Psoas muscle (tissue), 8 donors: ENCODE measurements around the gene CKLF. TPM values are rescaled to one million over a fixed set of nuclear protein-coding genes. Genes with fewer than 3 reads are reported as not detected.
A peak's percentile ranks its signal among the peaks of the same experiment; 100 is the strongest.
"Not testable (repeated sequence)": the region's sequence is repeated elsewhere in the genome, so short reads cannot be mapped to it uniquely, and the experiment has no call there.

Source experiments
- ATAC-seq, 4 donors: fragments of 200-7000 bp; cut with Tn5 transposase; one replicate each; pipeline ENCODE4 v1.9.1; 2020; ENCODE audit warnings: moderate library complexity in 3 of 4, mild to moderate bottlenecking in 2 of 4
- DNase-seq, 2 donors: peaks; one replicate each; pipeline ENCODE4 v3.0.0-alpha.2; 2020
- H3K27ac ChIP-seq: fragments of 200-600 bp; one replicate; pipeline ENCODE4 v1.8.0; 2022
- H3K27me3 ChIP-seq, 3 donors: fragments of 200-600 bp in 1 of 3; one replicate each; pipeline versions ENCODE4 v1.6.1 to v1.8.0; 2013 to 2022; ENCODE audit warnings: low read length in 2 of 3, mild to moderate bottlenecking in 2 of 3, moderate library complexity in 1 of 3; ENCODE audit not compliant: insufficient read depth in 3 of 3
- H3K36me3 ChIP-seq, 2 donors: fragments of 200-600 bp in 1 of 2; one replicate each; pipeline versions ENCODE4 v1.6.1 to v1.8.0; 2013 to 2022; ENCODE audit warnings: low read depth in 1 of 2, mild to moderate bottlenecking in 1 of 2, moderate library complexity in 1 of 2; ENCODE audit not compliant: insufficient read depth in 1 of 2
- H3K4me1 ChIP-seq: fragments of 200-600 bp; one replicate; pipeline ENCODE4 v1.8.0; 2022
- H3K4me3 ChIP-seq: fragments of 200-600 bp; one replicate; pipeline ENCODE4 v1.8.0; 2022; ENCODE audit warnings: mild to moderate bottlenecking
- H3K9me3 ChIP-seq: fragments of 200-600 bp; one replicate; pipeline ENCODE4 v1.8.0; 2022
- WGBS, 3 donors: extraction: QIAGEN DNeasy Blood & Tissue Kit; methylation state at CpG; one replicate each; pipeline versions ENCODE4 v1.1.6 to v1.1.7; 2013; 5-methylcytosine and 5-hydroxymethylcytosine counted together
- intact Hi-C, 2 donors: fragments of 100-400 bp; cut with DNase I; formaldehyde crosslinking; loops; one replicate each; pipeline versions ENCODE4 v1.11.0 to v1.14.2; 2022
- polyA plus RNA-seq, 3 donors: library from polyadenylated mRNA; stranded (reverse); fragments of 200-250 nt; gene quantifications; one replicate each; pipeline ENCODE4 v1.2.3, GENCODE V29; 2013
- total RNA-seq, 4 donors: library from RNA; stranded (reverse); fragmentation: NEBNext Ultra II Directional in 2 of 4; extraction: Animal tissue kit (Norgen Biotek cat#: 25700) in 2 of 4; gene quantifications; one replicate each; pipeline versions ENCODE4 v1.2.1 to v1.2.4, GENCODE V29; 2021 to 2023
- TF ChIP-seq, protein P1 (sequence below): fragments of 200-600 bp; IDR thresholded peaks from one replicate; pipeline ENCODE4 v1.8.0; 2022; ENCODE audit warnings: antibody characterized with exemption
- donor health status: healthy with polysubstance abuse.
- donor health status: DM: no; HTN: no; CAD: no; lungs with moderate emphysema.
- donor health status: Bipolar disorder and iron deficiency.
- donor health status: healthy.
- donor health status: DM: yes; HTN: yes; CAD: no.
- donor health status: DM: no; HTN: no; CAD: no.
- donor health status: DM: no; HTN: no; CAD: no.
- donor health status: DM: yes; HTN: yes; CAD: no.

CKLF gene
- total and polyA plus RNA-seq, 7 donors = 4.1 to 21.1 (median 6.6) TPM

GRCh38 chr16:66605979-66606751 lies 53.8 kb downstream of the CKLF start:
- Histone ChIP-seq H3K27me3 (peaks cover 0 to 22% (median 7%) of the 10 kb centered on the region in 3 donors), H3K9me3 (no peaks in the 10 kb centered on the region), H3K4me3 (peak overlapping the region; percentile 78), H3K36me3 (peaks cover 0 to 10% of the 10 kb centered on the region in 2 donors), H3K4me1 (no peaks in the 10 kb centered on the region), H3K27ac (no peak overlapping the region)
- DNase-seq (no peak), ATAC-seq (no peak)
- 61 to 77% (median 64%) methylated on average over 9 to 10 of the region's 10 CpGs for WGBS, 3 donors
- intact Hi-C loops = loop anchor here (2.0 to 10.0 kb wide), 4 partner anchors 121 to 265 kb away; no protein-coding TSS in a partner anchor
- TF ChIP-seq, protein P1, sequence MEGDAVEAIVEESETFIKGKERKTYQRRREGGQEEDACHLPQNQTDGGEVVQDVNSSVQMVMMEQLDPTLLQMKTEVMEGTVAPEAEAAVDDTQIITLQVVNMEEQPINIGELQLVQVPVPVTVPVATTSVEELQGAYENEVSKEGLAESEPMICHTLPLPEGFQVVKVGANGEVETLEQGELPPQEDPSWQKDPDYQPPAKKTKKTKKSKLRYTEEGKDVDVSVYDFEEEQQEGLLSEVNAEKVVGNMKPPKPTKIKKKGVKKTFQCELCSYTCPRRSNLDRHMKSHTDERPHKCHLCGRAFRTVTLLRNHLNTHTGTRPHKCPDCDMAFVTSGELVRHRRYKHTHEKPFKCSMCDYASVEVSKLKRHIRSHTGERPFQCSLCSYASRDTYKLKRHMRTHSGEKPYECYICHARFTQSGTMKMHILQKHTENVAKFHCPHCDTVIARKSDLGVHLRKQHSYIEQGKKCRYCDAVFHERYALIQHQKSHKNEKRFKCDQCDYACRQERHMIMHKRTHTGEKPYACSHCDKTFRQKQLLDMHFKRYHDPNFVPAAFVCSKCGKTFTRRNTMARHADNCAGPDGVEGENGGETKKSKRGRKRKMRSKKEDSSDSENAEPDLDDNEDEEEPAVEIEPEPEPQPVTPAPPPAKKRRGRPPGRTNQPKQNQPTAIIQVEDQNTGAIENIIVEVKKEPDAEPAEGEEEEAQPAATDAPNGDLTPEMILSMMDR = no peak

DNA sequence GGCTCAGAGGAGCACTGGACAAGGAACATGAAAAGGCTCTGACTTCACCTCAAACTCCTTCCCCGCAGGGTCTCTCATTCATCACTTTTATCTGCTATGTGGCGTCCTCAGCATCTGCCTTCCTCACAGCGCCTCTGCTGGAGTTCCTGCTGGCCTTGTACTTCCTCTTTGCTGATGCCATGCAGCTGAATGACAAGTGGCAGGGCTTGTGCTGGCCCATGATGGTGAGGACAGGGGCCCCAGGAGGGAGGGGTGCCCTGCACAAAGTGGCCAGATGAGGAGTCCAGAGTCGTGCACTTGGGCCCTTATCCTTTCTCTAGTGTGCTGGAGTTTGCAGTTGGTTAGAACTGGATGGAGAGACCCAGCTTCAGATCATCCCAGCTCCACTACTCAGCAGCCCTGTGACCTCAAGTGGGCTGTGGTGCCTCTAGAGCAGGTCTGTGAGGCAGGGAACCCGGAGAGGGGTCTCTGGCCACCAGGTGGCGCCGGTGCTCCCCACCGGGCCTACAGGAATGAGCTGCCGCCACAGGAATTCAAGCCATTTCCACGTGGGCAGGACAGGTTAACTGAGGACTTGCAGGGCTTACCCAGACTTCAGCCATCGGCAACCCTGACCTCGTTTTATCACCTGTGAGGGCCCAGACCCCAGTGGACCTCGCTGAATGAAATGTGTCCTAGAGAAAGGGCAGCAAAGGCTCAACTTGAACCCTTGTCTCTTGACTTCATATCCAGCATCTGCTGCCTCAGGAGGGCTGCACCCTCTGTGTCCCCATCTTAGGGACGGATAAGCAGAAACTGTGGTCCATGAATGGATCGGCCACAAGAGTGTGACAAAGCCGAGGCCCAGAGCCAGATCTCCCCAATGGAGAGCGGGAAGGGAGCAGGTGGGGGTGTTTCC lies 56.1 kb downstream of the CKLF start:
- DNase-seq (peak; percentile 90 to 92), ATAC-seq (peak; percentile 86 to 92 (median 90))
- WGBS, 3 donors = 32 to 39% (median 36%) methylated on average over 17 of the region's 17 CpGs
- TF ChIP-seq, protein P1 = peak; percentile 92
- peaks cover 0 to 30% of the 10 kb centered on the region in 2 donors for H3K36me3 ChIP-seq
- H3K4me3 ChIP-seq = no peak overlapping the region
- H3K27me3 ChIP-seq = peaks cover 0 to 10% (median 7%) of the 10 kb centered on the region in 3 donors
- intact Hi-C loops = loop anchor here in 1 of 2 donors (2.0 to 10.0 kb wide), 3 partner anchors 124 to 260 kb away; no protein-coding TSS in a partner anchor
- no peak overlapping the region for H3K27ac ChIP-seq
- H3K4me1 ChIP-seq = no peaks in the 10 kb centered on the region
- H3K9me3 ChIP-seq = no peaks in the 10 kb centered on the region

GRCh38 chr16:66609139-66609510 lies 56.7 kb downstream of the CKLF start:
- no peak overlapping the region for H3K4me3 ChIP-seq
- TF ChIP-seq, protein P1 = no peak
- peaks cover 0 to 5% (median 2%) of the 10 kb centered on the region in 3 donors for H3K27me3 ChIP-seq
- H3K9me3 ChIP-seq = no peaks in the 10 kb centered on the region
- DNase-seq (no peak), ATAC-seq (peak in 1 of 4 donors; percentile 3)
- H3K36me3 ChIP-seq = peaks cover 0 to 34% of the 10 kb centered on the region in 2 donors
- no peaks in the 10 kb centered on the region for H3K4me1 ChIP-seq
- H3K27ac ChIP-seq = no peak overlapping the region
- WGBS, 3 donors = 75 to 88% (median 84%) methylated on average over 9 to 12 of the region's 12 CpGs
- intact Hi-C loops = loop anchor here in 1 of 2 donors (2.0 to 10.0 kb wide), 3 partner anchors 124 to 260 kb away; no protein-coding TSS in a partner anchor

DNA sequence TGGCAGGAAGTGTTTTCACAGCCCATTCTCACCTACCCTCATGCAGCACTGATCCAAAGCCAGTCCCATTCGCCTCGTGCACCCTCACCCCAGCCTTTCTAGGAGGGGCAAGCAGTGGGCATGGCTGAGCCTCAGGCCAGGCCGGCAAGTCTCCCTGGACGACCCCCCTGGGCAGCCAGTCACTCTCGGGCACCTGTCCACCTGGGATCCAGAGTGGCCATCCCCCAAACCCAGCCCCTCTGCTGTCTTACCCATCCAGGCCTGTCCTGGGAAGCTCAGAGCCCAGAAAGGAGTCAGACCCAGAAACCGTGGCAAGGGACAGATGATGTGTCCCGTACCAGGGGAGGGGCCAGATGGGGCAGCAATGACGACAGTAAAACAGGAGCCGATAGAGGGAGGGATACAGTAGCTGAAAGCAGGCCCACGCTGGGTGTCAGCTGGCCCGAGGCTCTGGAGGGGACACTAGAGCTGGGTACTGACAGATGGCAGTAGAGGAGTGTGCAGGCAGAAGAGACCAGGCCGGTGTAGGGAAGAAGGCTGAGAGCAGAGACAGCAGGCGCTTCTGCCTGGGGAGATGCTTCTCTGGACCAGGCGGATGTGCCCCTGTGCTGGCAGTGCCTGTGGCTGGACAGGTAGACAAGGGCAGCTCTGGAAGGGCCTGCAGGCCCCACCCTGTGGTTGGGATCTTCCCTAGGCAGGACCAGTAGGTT lies 57.9 kb downstream of the CKLF start:
- intact Hi-C loops = loop anchor here in 1 of 2 donors (10.0 kb wide), 1 partner anchor 85 kb away; the partner anchor contains the start of gene CMTM4
- TF ChIP-seq, protein P1 = no peak
- H3K27ac ChIP-seq = no peak overlapping the region
- ATAC-seq (no peak), DNase-seq (no peak)
- H3K4me3 ChIP-seq = no peak overlapping the region
- no peaks in the 10 kb centered on the region for H3K4me1 ChIP-seq
- H3K27me3 ChIP-seq = no peaks in the 10 kb centered on the region
- 90 to 93% (median 91%) methylated on average over 14 of the region's 14 CpGs for WGBS, 3 donors
- H3K9me3 ChIP-seq = no peaks in the 10 kb centered on the region
- peaks cover 0 to 44% of the 10 kb centered on the region in 2 donors for H3K36me3 ChIP-seq

DNA sequence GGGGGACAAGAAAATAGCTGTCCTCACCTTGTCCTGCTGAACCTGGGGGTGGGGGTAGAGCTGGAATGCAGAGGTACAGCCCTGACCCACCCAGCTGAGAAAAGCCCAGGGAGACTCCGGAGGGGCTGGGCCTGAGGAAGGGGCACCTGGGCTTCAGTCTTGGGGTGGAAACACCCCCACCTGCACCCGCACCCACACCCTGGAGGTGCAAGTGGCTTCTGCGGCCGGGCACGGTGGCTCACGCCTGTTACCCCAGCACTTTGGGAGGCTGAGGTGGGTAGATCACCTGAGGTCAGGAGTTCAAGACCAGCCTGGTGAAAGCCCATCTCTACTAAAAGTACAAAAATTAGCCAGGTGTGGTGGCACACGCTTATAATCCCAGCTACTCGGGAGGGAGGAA lies 59.5 kb downstream of the CKLF start:
- not testable (repeated sequence) for H3K9me3 ChIP-seq, H3K4me1 ChIP-seq, H3K27me3 ChIP-seq, H3K27ac ChIP-seq, DNase-seq, ATAC-seq, H3K4me3 ChIP-seq
- intact Hi-C loops = loop anchor here in 1 of 2 donors (10.0 kb wide), 1 partner anchor 83 kb away; the partner anchor contains the start of gene CMTM4
- H3K36me3 ChIP-seq = peaks cover 0 to 44% of the 10 kb centered on the region in 2 donors
- 91 to 94% (median 92%) methylated on average over 8 of the region's 8 CpGs for WGBS, 3 donors
